ENCODE measurements around the gene LRRC28. TPM values are rescaled to one million over a fixed set of nuclear protein-coding genes. Genes with fewer than 3 reads are reported as not detected.

LRRC28 gene
- total RNA-seq, 1 experiment from 2014 or later, result 10.6 TPM

DNA sequence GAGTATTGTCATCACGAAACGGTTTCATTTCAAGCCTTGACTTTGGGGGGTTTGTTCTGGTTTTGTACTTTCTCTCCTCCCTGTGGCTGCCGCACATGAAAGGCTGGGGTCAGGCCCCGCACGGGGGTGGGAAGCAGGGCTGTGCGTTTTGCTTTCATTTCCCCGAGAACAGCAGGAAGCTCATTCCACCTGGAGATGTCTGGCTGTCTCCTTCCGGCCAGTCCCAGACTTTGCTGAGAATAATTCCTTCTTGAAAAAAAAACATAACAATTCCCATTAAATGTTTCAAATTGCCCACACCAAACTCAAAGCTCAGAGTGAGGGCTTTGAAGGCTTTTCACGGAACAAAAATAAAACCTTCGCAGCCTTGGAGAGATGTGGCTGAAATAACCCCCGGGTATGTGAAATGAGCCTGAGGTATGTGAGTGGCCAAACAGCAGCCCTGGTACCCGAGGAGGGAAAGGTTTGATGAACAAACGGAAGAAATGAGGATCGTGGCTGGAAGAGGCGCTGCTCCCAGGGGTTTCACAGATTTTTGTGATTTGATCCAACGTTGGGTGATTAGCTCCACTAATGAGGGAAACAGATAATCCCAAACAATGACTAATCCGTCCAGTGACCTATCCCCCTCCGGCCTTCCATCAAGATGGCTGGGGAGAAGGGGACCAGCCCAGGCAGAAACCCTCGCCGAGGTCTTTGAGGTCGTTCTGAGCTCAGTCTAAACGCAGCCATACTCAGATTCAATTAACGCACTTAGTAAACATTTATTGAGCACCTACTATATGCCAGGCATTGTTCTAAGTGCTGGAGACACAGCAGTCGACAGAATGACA is 187.6 kb downstream of the LRRC28 start:
- POLR2A ChIA-PET, result interaction anchor here (1.5 kb wide), 1 partner anchor 11 kb away, joined by 3 read pairs; no protein-coding TSS in a partner anchor
- peaks cover 7% of the 10 kb centered on the region for H3K36me3 Mint-ChIP-seq (ENCODE audit: insufficient read depth, unreplicated experiment)
- intact Hi-C loops (cut with micrococcal nuclease), result no loop called here
- H3K9me3 Mint-ChIP-seq (ENCODE audit: unreplicated experiment), result no peaks in the 10 kb centered on the region
- CTCF ChIA-PET, result interaction anchor here (0.9 kb wide), 1 partner anchor 265 kb away, joined by 6 read pairs; no protein-coding TSS in a partner anchor
- H3K27ac Mint-ChIP-seq (ENCODE audit: low read depth, unreplicated experiment), result no peak overlapping the region
- no TSS peak for BruUV-seq (replicated peaks)
- peaks cover 45% of the 10 kb centered on the region for H3K4me1 Mint-ChIP-seq (ENCODE audit: insufficient read depth, unreplicated experiment)
- H3K4me3 Mint-ChIP-seq (ENCODE audit: unreplicated experiment), result no peak overlapping the region
- TF ChIP-seq, protein P1, sequence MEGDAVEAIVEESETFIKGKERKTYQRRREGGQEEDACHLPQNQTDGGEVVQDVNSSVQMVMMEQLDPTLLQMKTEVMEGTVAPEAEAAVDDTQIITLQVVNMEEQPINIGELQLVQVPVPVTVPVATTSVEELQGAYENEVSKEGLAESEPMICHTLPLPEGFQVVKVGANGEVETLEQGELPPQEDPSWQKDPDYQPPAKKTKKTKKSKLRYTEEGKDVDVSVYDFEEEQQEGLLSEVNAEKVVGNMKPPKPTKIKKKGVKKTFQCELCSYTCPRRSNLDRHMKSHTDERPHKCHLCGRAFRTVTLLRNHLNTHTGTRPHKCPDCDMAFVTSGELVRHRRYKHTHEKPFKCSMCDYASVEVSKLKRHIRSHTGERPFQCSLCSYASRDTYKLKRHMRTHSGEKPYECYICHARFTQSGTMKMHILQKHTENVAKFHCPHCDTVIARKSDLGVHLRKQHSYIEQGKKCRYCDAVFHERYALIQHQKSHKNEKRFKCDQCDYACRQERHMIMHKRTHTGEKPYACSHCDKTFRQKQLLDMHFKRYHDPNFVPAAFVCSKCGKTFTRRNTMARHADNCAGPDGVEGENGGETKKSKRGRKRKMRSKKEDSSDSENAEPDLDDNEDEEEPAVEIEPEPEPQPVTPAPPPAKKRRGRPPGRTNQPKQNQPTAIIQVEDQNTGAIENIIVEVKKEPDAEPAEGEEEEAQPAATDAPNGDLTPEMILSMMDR (IDR thresholded peaks at IDR 0.05; ENCODE audit: unreplicated experiment), result no peak
- DNase-seq (ENCODE audit: unreplicated experiment), result no peak
- no peaks in the 10 kb centered on the region for H3K27me3 Mint-ChIP-seq (ENCODE audit: insufficient read depth, unreplicated experiment)

DNA sequence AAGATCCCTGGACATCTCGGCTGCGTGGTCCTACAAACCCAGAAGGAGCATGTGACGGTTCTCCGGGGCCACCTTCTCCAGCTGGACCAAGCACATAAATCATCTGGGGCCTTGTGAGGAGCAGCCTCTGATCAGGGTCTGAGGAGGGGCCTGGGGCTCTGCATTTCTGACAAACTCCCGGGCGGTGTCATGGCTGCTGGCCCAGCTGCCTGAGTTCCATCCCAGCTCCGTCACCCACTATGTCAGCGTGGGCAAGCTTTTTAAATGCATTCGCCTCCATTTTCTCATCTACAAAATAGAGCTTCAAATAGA is 188.2 kb downstream of the LRRC28 start:
- no peaks in the 10 kb centered on the region for H3K27me3 Mint-ChIP-seq (ENCODE audit: insufficient read depth, unreplicated experiment)
- no peaks in the 10 kb centered on the region for H3K9me3 Mint-ChIP-seq (ENCODE audit: unreplicated experiment)
- H3K4me1 Mint-ChIP-seq (ENCODE audit: insufficient read depth, unreplicated experiment), result peaks cover 42% of the 10 kb centered on the region
- TF ChIP-seq, protein P1 (IDR thresholded peaks at IDR 0.05; ENCODE audit: unreplicated experiment), result no peak
- H3K27ac Mint-ChIP-seq (ENCODE audit: low read depth, unreplicated experiment), result no peak overlapping the region
- BruUV-seq (replicated peaks), result no TSS peak
- H3K36me3 Mint-ChIP-seq (ENCODE audit: insufficient read depth, unreplicated experiment), result peaks cover 7% of the 10 kb centered on the region
- ChIA-PET POLR2A (interaction anchor here (1.5 kb wide), 1 partner anchor 10 kb away, joined by 3 read pairs; no protein-coding TSS in a partner anchor), CTCF (interaction anchor here (0.9 kb wide), 1 partner anchor 265 kb away, joined by 6 read pairs; no protein-coding TSS in a partner anchor)
- intact Hi-C loops (cut with micrococcal nuclease), result no loop called here
- no peak for DNase-seq (ENCODE audit: unreplicated experiment)
- no peak overlapping the region for H3K4me3 Mint-ChIP-seq (ENCODE audit: unreplicated experiment)

DNA sequence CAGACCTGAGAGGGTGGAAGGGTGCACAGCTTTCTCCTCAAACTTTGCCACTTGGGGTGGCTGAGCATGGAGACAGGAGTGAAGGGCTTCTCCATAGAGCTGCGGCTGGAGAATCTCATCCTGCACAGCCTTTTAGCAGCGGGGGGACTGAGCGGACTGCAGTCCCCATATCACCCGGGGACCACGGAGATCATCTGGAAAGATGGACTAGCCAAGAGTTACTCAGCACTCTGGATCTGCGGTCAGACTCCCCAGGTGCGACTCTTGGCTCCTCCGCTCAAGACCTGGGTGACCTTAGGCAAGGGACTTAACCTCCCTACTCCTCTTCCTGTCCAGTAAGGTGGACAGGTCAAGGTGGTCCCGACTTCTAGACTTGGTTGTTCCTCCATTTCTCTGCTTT is 188.7 kb downstream of the LRRC28 start:
- Mint-ChIP-seq H3K27me3 (ENCODE audit: insufficient read depth, unreplicated experiment) (no peaks in the 10 kb centered on the region), H3K27ac (ENCODE audit: low read depth, unreplicated experiment) (no peak overlapping the region), H3K9me3 (ENCODE audit: unreplicated experiment) (no peaks in the 10 kb centered on the region), H3K4me3 (ENCODE audit: unreplicated experiment) (no peak overlapping the region), H3K36me3 (ENCODE audit: insufficient read depth, unreplicated experiment) (peaks cover 7% of the 10 kb centered on the region), H3K4me1 (ENCODE audit: insufficient read depth, unreplicated experiment) (peaks cover 37% of the 10 kb centered on the region)
- no peak for DNase-seq (ENCODE audit: unreplicated experiment)
- ChIA-PET POLR2A (interaction anchor here (1.5 kb wide), 1 partner anchor 9 kb away, joined by 3 read pairs; no protein-coding TSS in a partner anchor), CTCF (interaction anchor here (0.9 kb wide), 1 partner anchor 264 kb away, joined by 6 read pairs; no protein-coding TSS in a partner anchor)
- TF ChIP-seq, protein P1 (IDR thresholded peaks at IDR 0.05; ENCODE audit: unreplicated experiment), result no peak
- no TSS peak for BruUV-seq (replicated peaks)
- intact Hi-C loops (cut with micrococcal nuclease), result no loop called here

Other genes with a start within 250 kb of the LRRC28 start
- not detected in 2 replicates for gene PGPEP1L, start 243.7 kb upstream of the LRRC28 start, total RNA-seq (2022)
- 0.12 TPM in 2 replicates for gene SYNM, start 146.4 kb upstream of the LRRC28 start, total RNA-seq (2022)
- 15.1 and 15.6 TPM in 2 replicates for gene TTC23, start 1.9 kb upstream of the LRRC28 start, total RNA-seq (2022)

Measured in MCF 10A (cell line).